ENCODE data around the gene IRX5.

Gene IRX5

GRCh38 chr16:54931120-54932014, 702 bp downstream of the IRX5 start:
- DNase-seq, result peak in 1 of 2 experiments; percentile 6

GRCh38 chr16:54932021-54932660, 1.5 kb downstream of the IRX5 start:
- DNase-seq, result no peak

- DNase-seq, result no peak
Measured at GRCh38 chr16:54932737-54933254, 2.1 kb downstream of the IRX5 start.

DNA sequence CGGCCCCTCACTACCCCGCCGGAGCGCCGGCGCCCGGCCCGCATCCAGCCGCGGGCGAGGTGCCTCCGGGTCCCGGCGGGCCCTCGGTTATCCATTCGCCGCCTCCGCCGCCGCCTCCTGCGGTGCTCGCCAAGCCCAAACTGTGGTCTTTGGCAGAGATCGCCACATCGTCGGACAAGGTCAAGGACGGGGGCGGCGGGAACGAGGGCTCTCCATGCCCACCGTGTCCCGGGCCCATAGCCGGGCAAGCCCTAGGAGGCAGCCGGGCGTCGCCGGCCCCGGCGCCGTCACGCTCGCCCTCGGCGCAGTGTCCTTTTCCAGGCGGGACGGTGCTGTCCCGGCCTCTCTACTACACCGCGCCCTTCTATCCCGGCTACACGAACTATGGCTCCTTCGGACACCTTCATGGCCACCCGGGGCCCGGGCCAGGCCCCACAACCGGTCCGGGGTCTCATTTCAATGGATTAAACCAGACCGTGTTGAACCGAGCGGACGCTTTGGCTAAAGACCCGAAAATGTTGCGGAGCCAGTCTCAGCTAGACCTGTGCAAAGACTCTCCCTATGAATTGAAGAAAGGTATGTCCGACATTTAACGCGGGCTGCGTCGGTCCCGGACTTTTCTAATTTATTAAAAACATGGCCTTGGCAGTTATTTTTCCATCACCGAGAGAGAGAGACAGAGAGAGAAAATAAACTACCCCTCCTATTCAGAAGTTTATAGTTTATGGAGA, 2.8 kb downstream of the IRX5 start:
- no peak for DNase-seq

DNA sequence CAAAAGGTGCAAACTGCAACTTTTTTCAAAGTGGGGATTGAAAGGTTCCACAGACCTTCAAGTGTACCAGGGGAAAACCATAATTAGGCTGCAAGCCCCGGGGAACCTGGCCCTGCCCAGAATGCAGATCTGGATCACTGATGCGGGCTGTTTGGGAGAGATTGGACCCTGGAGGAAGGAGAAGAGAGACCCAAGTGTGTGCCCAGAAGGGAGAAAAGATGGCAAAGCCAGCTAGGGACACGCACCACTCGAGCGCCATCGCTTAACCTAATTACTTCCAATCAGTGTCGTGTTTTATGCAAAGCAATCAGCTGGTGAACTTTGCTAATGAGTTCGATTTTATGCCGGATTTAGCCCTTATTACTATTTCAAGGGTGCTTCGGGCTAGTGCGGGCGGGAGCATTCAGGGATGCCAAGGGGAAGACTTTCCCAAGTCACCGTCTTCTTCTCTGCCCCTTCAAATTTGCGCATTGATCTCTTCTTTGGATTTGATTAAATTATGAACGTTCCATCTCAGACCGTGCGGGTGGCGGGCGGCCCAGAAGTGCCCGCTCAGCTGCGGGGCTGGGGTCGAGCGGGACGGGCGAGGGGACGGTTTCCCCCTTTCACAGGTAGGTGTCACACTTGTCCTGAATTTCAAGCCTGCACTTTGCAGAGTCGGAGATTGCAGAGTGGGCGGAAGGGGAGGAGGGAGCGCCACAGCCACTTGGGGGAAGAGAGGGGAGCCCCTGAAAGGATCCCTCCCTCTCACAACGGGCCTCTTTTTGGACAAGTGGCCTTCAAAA, 4.0 kb downstream of the IRX5 start:
- no peak for DNase-seq

DNA sequence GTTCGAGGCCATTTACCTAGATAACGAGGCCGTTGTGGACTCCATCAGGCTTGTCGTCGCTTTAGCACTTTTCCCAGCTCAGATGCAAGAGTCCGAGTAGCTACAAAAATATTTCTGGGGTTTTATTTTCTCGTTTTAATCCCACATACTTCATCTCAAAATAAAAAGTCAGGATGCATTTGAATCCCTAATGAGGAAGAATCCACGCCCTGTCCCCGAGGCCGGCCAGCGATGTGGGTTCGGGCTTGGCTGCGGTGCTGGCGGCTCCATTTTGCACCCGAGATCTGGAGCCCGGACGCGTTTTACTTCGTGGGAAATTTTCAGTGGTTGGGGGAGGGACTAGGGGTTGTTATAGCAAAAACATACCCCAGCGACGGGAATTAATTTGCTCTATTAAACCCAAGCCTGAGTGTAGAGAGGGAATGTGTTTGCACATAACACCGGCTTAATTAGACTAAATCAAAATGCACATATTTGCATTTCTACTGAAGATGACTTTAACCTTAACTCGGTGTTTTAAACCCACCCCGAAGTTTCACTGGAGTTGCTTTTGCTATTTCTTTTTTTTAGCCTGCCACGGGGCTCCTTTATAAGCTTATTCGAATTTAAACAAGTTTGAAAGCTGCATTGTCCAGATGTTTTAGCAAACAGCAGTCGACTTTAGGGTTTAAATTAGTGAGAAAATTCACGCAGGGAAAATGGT, 4.8 kb downstream of the IRX5 start:
- DNase-seq, result no peak

GRCh38 chr16:54936201-54936978, 5.7 kb downstream of the IRX5 start:
- no peak for DNase-seq

DNA sequence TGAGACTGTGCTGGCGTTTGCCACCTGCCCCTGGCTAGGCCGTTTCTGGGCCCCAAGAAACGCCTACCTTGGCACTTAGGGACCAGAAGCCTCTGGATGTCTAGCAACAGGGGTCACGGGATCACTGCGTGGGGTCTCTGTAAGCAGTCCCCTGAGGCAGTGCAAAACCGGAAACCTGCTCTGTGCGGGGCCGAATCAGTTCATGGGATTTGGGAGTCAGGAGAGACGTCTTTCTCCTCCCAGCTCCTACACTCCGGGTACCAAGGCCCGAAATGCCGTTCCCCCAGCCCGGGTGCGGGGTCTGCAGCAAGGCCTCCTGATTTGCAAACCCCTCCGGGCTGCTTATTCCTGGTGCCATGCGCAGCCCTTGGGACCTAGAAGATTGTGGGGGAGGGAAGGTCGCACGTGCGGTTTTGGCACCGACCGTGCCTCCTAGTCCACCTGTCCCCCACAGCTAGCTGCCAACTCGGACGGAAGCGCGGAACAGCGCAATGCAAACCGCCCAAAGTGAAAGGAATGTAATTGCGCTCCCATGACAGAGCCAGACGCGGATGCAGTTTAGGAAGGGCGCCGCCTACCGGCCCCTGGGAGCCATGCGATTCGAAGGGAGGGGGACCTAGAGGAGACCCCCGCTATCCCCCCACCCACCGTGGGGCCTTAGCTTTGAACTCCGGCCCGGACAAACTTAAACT, 6.5 kb downstream of the IRX5 start:
- no peak for DNase-seq

DNA sequence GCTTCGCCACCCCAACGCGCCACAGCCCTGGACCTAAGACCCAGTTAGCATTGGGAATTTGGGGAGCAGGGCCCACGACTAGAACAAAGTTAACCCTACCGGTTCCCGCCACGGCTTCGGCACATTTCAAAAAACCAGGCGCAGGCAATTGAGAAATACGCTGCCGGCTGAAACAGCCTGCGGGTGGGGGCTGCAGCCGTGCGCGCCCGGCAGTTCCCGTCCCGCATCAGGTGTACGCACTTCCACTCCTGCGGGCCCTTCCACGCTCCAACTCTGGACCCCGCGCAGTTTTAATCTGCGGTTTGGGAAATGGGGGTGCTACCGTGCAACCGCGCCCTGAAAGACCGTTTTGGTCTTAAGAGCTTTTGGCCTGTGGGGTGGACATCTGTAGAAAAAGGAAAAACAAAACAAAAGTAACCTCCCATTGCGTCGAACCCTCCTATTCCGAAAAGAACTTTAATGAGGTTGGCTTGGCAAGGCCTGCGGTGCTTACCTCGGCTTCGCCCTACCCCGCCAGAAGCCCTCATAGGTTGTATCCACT, 7.1 kb downstream of the IRX5 start:
- no peak for DNase-seq

GRCh38 chr16:54938212-54939028, 7.8 kb downstream of the IRX5 start:
- no peak for DNase-seq

GRCh38 chr16:54939029-54939346, 8.3 kb downstream of the IRX5 start:
- no peak for DNase-seq

GRCh38 chr16:54939510-54940278, 9.0 kb downstream of the IRX5 start:
- no peak for DNase-seq

GRCh38 chr16:54940279-54940604, 9.6 kb downstream of the IRX5 start:
- no peak for DNase-seq

DNA sequence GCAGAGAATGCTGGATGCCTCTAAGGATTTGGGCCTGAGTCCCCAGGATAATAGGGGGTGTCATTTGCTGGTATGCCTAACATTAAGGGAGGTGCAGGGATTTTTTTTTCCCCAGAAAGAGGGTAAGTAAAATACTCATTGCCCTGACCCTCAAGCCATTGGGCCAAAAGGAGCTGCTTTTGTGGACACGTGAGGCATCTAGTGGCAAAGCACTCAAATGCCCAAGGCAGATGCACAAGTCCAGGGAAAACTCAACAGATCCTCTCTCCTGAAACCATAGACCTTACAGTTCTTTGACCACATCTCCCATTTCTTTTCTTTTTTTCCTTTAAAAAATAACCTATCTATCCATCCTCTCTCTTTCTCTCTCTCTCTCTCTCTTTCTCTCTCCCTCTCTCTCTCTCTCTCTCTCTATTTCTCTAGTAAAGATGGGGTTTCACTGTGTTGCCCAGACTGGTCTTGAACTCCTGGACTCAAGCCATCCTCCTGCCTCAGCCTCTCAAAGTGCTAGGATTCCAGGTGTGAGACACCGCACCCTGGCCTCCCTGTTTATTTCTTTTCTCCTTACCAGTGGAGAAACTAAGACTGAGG, 11.8 kb downstream of the IRX5 start:
- no peak for DNase-seq

- no peak for DNase-seq
Measured at GRCh38 chr16:54944002-54944401, 13.3 kb downstream of the IRX5 start.

GRCh38 chr16:54945063-54945462, 14.4 kb downstream of the IRX5 start:
- no peak for DNase-seq

DNA sequence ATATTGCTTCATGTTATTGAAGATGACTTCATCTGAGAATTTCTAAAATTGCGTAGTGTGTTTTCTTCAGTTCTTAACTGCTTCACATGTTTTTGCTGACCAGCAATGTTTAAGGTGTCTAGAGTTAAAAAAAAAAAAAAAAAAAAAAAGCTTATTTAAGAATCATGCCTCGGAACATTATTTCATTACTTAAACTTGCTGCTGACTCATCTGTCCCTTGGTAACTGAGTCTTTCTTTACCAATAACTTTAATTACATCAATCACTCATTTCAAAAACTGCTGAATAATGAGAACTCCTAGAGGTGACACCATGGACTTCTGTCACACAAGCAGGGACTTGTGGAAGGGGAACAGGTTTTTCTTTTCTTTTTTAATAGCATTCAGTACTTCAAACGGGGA, 16.2 kb downstream of the IRX5 start:
- no peak for DNase-seq

DNA sequence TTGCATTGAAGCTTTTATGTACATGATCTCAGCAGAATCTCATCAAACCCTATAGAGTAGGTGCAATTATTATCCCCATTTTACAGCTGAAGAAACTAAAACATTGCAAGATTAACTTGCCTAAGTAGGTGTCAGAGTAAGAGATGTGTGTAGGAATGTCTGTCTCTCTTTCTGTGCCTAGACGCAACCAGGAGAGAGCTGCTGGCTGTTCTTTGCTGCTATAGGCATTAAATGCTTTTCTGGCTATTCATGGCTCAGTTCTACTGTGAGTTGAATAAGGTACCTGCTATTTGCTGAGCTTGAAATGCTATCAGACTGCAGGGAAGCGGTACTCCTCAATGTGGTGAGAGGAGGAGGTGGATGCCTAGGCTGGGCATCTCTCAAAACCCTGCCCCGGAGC, 17.0 kb downstream of the IRX5 start:
- no peak for DNase-seq
